Liver (tissue), 9 donors: ENCODE data around the gene NOP9. TPM values are rescaled to one million over a fixed set of nuclear protein-coding genes. Genes with fewer than 3 reads are reported as not detected.

Experiments used
- DNase-seq: peaks from one replicate; pipeline ENCODE4 v3.0.0-alpha.2; 2017; ENCODE audit warnings: low spot score
- H3K27ac ChIP-seq, 2 donors: one replicate each; pipeline ENCODE4 v1.7.0; 2013; ENCODE audit warnings: inconsistent platforms in 2 of 2, low read length in 2 of 2, control low read depth in 1 of 2, low read depth in 1 of 2, mild to moderate bottlenecking in 1 of 2
- H3K27me3 ChIP-seq, 4 donors: one replicate each; pipeline versions ENCODE4 v1.6.1 to v1.7.0; 2013; ENCODE audit warnings: low read length in 3 of 4, inconsistent platforms in 1 of 4, mild to moderate bottlenecking in 1 of 4, moderate library complexity in 1 of 4; ENCODE audit not compliant: control insufficient read depth in 4 of 4, insufficient read depth in 4 of 4
- H3K36me3 ChIP-seq, 4 donors: one replicate each; pipeline versions ENCODE4 v1.6.1 to v1.7.0; 2013; ENCODE audit warnings: low read length in 3 of 4, mild to moderate bottlenecking in 3 of 4, low read depth in 1 of 4, moderate library complexity in 1 of 4; ENCODE audit not compliant: control insufficient read depth in 4 of 4, insufficient read depth in 3 of 4
- H3K4me1 ChIP-seq, 4 donors: one replicate each; pipeline versions ENCODE4 v1.6.1 to v1.7.0; 2013; ENCODE audit warnings: low read length in 3 of 4, mild to moderate bottlenecking in 3 of 4, moderate library complexity in 1 of 4; ENCODE audit not compliant: control insufficient read depth in 4 of 4, insufficient read depth in 4 of 4
- H3K4me3 ChIP-seq, 3 donors: one replicate each; pipeline versions ENCODE4 v1.6.1 to v1.7.0; 2013; ENCODE audit warnings: low read length in 3 of 3, control low read depth in 1 of 3, low read depth in 1 of 3, mild to moderate bottlenecking in 1 of 3
- H3K9ac ChIP-seq, 2 donors: one replicate each; pipeline ENCODE4 v1.7.0; 2013; ENCODE audit warnings: low read length in 2 of 2, mild to moderate bottlenecking in 2 of 2, moderate library complexity in 2 of 2, control low read depth in 1 of 2, low read depth in 1 of 2
- H3K9me3 ChIP-seq, 4 donors: one replicate each; pipeline versions ENCODE4 v1.6.1 to v1.7.0; 2013; ENCODE audit warnings: low read length in 3 of 4; ENCODE audit not compliant: control insufficient read depth in 4 of 4
- EGR1 ChIP-seq, 2 donors: IDR thresholded peaks; 2 replicates each; pipeline ENCODE4 v1.6.1; 2016 to 2018; ENCODE audit warnings: antibody characterized with exemption in 2 of 2, low read depth in 2 of 2
- FOXA1 ChIP-seq: IDR thresholded peaks from 2 replicates; pipeline ENCODE4 v1.6.1; 2016; ENCODE audit warnings: antibody characterized with exemption
- FOXA2 ChIP-seq: IDR thresholded peaks from 2 replicates; pipeline ENCODE4 v1.6.1; 2016; ENCODE audit warnings: antibody characterized with exemption
- GABPA ChIP-seq, 2 donors: IDR thresholded peaks in 1 of 2; conservative IDR thresholded peaks in 1 of 2; 2 replicates each; pipeline ENCODE4 v1.6.1; 2016; ENCODE audit warnings: antibody characterized with exemption in 2 of 2, mild to moderate bottlenecking in 1 of 2, moderate library complexity in 1 of 2
- HNF4A ChIP-seq, 2 donors: conservative IDR thresholded peaks; 2 replicates each; pipeline ENCODE4 v1.6.1; 2016; ENCODE audit warnings: antibody characterized with exemption in 2 of 2, mild to moderate bottlenecking in 2 of 2
- HNF4G ChIP-seq: IDR thresholded peaks from 2 replicates; pipeline ENCODE4 v1.6.1; 2016; ENCODE audit warnings: antibody characterized with exemption
- JUND ChIP-seq, 2 donors: IDR thresholded peaks; 2 replicates each; pipeline ENCODE4 v1.6.1; 2016; ENCODE audit warnings: antibody characterized with exemption in 2 of 2
- NR2F2 ChIP-seq: IDR thresholded peaks from 2 replicates; pipeline ENCODE4 v1.6.1; 2016; ENCODE audit warnings: antibody characterized with exemption
- RAD21 ChIP-seq, 2 donors: IDR thresholded peaks; 2 replicates each; pipeline ENCODE4 v1.6.1; 2016; ENCODE audit warnings: antibody characterized with exemption in 2 of 2, mild to moderate bottlenecking in 2 of 2
- RXRA ChIP-seq, 2 donors: IDR thresholded peaks; 2 replicates each; pipeline ENCODE4 v1.6.1; 2017 to 2018; ENCODE audit warnings: antibody characterized with exemption in 2 of 2, mild to moderate bottlenecking in 1 of 2
- SP1 ChIP-seq: IDR thresholded peaks from 2 replicates; pipeline ENCODE4 v1.6.1; 2018; ENCODE audit warnings: antibody characterized with exemption, mild to moderate bottlenecking
- TAF1 ChIP-seq: conservative IDR thresholded peaks from 2 replicates; pipeline ENCODE4 v1.6.1; 2016; ENCODE audit warnings: antibody characterized with exemption, mild to moderate bottlenecking
- YY1 ChIP-seq: IDR thresholded peaks from 2 replicates; pipeline ENCODE4 v1.6.1; 2016; ENCODE audit warnings: antibody characterized with exemption, mild to moderate bottlenecking
- WGBS: extraction: QIAGEN DNeasy Blood & Tissue Kit; methylation state at CpG from one replicate; pipeline ENCODE4 v1.1.7; 2013; 5-methylcytosine and 5-hydroxymethylcytosine counted together
- polyA plus RNA-seq, 2 donors: library from polyadenylated mRNA; stranded (reverse) in 1 of 2; unstranded in 1 of 2; fragments of 200-250 nt in 1 of 2; fragments of >200 nt in 1 of 2; fragmentation: Nextera tagmentation in 1 of 2; extraction: Ambion mirVana in 1 of 2; gene quantifications; one replicate each; pipeline versions ENCODE4 v1.2.1 to v1.2.3, GENCODE V29; 2013 to 2015
- total RNA-seq, 2 donors: library from RNA; depleted of rRNA; stranded (reverse); fragments of >200 nt; gene quantifications; one replicate each; pipeline ENCODE4 v1.2.3, GENCODE V29; 2014
- TF ChIP-seq, protein P1 (sequence below): IDR thresholded peaks from 2 replicates; pipeline ENCODE4 v1.6.1; 2016; ENCODE audit warnings: antibody characterized with exemption
- TF ChIP-seq, protein P2 (sequence below): IDR thresholded peaks from 2 replicates; pipeline ENCODE4 v1.6.1; 2016; ENCODE audit warnings: antibody characterized with exemption
- TF ChIP-seq, protein P3 (sequence below): IDR thresholded peaks from 2 replicates; pipeline ENCODE4 v1.6.1; 2016; ENCODE audit warnings: antibody characterized with exemption
- TF ChIP-seq, protein P4 (sequence below): IDR thresholded peaks from 2 replicates; pipeline ENCODE4 v1.6.1; 2016; ENCODE audit warnings: antibody characterized with exemption, mild to moderate bottlenecking
- TF ChIP-seq, protein P5 (sequence below): fragments of 150-350 bp; IDR thresholded peaks from 2 replicates; pipeline ENCODE4 v1.5.1; 2017; ENCODE audit warnings: improper control_type of control experiment, low read depth, low read length; ENCODE audit not compliant: missing input control
- donor health status: healthy.
- donor health status: healthy.
- donor health status: healthy.
- donor health status: healthy.
- donor health status: healthy.

The NOP9 gene
- total and polyA plus RNA-seq, 4 donors: 3.8 to 18.2 (median 9.7) TPM

DNA sequence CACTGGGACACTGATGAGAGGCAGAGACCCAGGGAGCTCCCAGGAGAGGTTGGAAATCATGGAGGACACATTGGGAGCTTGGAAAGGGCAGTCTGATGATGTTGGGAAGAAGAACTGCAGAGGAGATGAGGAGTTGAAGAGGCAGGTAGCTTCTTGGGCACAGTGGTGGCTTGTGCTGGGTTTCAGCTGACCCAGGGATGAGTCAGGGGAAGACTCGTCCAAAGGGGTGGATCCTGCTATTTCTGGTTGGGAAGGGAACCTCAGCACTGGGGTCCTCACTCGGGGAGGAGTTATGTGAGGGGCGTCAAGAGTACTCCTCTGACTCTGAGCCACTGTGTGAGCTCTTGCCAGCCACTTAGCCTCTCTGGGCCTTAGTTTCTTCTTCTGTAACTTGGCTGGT lies 23.7 kb downstream of the NOP9 start:
- H3K9me3 ChIP-seq: no peaks in the 10 kb centered on the region
- H3K27me3 ChIP-seq: no peaks in the 10 kb centered on the region
- TF ChIP-seq, protein P1, sequence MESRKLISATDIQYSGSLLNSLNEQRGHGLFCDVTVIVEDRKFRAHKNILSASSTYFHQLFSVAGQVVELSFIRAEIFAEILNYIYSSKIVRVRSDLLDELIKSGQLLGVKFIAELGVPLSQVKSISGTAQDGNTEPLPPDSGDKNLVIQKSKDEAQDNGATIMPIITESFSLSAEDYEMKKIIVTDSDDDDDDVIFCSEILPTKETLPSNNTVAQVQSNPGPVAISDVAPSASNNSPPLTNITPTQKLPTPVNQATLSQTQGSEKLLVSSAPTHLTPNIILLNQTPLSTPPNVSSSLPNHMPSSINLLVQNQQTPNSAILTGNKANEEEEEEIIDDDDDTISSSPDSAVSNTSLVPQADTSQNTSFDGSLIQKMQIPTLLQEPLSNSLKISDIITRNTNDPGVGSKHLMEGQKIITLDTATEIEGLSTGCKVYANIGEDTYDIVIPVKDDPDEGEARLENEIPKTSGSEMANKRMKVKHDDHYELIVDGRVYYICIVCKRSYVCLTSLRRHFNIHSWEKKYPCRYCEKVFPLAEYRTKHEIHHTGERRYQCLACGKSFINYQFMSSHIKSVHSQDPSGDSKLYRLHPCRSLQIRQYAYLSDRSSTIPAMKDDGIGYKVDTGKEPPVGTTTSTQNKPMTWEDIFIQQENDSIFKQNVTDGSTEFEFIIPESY: no peak
- TF ChIP-seq TAF1: no peak
- TF ChIP-seq, protein P2, sequence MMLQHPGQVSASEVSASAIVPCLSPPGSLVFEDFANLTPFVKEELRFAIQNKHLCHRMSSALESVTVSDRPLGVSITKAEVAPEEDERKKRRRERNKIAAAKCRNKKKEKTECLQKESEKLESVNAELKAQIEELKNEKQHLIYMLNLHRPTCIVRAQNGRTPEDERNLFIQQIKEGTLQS: no peak
- no peak for TF ChIP-seq YY1
- TF ChIP-seq HNF4G: no peak
- TF ChIP-seq NR2F2: no peak
- DNase-seq: no peak
- H3K4me1 ChIP-seq: peaks cover 0 to 6% (median 1%) of the 10 kb centered on the region in 4 donors
- WGBS: 77% methylated on average over 3 of the region's 3 CpGs
- H3K9ac ChIP-seq: no peak overlapping the region
- H3K27ac ChIP-seq: no peak overlapping the region
- H3K36me3 ChIP-seq: no peaks in the 10 kb centered on the region
- H3K4me3 ChIP-seq: no peak overlapping the region

DNA sequence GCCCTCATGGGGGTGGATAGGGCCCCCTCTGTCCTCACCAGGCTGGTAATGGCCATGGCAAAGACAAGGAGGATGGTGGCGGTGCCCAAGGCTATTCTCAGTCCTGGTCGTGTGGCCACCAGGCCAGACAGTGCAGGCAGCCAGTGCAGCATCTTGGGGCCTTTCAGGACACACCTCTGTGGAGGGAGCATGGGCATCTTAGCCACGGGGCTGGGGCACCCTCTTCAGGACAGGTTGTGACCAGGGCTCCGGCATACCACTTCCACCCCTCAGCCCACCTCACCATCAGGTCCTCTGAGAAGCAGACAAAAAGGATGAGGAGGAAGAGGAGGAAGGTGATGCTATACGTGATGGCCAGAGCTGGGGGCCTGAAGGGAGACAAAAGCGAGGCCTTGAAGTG lies 24.4 kb downstream of the NOP9 start:
- DNase-seq: no peak
- H3K36me3 ChIP-seq: no peaks in the 10 kb centered on the region
- no peaks in the 10 kb centered on the region for H3K9me3 ChIP-seq
- no peak overlapping the region for H3K27ac ChIP-seq
- H3K27me3 ChIP-seq: no peaks in the 10 kb centered on the region
- peaks cover 0 to 6% (median 1%) of the 10 kb centered on the region in 4 donors for H3K4me1 ChIP-seq
- TF ChIP-seq NR2F2 (no peak), FOXA2 (no peak), SP1 (no peak), FOXA1 (no peak), YY1 (no peak), JUND (IDR thresholded peaks at IDR 0.05) (no peak), GABPA (IDR thresholded peaks at IDR 0.05 in 1 of 2, conservative IDR thresholded peaks at IDR 0.05 in 1 of 2) (no peak), TAF1 (no peak), HNF4A (conservative IDR thresholded peaks at IDR 0.05) (no peak), RXRA (IDR thresholded peaks at IDR 0.05) (no peak), HNF4G (no peak), RAD21 (IDR thresholded peaks at IDR 0.05) (no peak), EGR1 (IDR thresholded peaks at IDR 0.05; ENCODE audit: low read depth in 2 of 2) (no peak)
- TF ChIP-seq, protein P1: no peak
- TF ChIP-seq, protein P3, sequence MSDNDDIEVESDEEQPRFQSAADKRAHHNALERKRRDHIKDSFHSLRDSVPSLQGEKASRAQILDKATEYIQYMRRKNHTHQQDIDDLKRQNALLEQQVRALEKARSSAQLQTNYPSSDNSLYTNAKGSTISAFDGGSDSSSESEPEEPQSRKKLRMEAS: no peak
- TF ChIP-seq, protein P4, sequence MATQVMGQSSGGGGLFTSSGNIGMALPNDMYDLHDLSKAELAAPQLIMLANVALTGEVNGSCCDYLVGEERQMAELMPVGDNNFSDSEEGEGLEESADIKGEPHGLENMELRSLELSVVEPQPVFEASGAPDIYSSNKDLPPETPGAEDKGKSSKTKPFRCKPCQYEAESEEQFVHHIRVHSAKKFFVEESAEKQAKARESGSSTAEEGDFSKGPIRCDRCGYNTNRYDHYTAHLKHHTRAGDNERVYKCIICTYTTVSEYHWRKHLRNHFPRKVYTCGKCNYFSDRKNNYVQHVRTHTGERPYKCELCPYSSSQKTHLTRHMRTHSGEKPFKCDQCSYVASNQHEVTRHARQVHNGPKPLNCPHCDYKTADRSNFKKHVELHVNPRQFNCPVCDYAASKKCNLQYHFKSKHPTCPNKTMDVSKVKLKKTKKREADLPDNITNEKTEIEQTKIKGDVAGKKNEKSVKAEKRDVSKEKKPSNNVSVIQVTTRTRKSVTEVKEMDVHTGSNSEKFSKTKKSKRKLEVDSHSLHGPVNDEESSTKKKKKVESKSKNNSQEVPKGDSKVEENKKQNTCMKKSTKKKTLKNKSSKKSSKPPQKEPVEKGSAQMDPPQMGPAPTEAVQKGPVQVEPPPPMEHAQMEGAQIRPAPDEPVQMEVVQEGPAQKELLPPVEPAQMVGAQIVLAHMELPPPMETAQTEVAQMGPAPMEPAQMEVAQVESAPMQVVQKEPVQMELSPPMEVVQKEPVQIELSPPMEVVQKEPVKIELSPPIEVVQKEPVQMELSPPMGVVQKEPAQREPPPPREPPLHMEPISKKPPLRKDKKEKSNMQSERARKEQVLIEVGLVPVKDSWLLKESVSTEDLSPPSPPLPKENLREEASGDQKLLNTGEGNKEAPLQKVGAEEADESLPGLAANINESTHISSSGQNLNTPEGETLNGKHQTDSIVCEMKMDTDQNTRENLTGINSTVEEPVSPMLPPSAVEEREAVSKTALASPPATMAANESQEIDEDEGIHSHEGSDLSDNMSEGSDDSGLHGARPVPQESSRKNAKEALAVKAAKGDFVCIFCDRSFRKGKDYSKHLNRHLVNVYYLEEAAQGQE: no peak
- TF ChIP-seq, protein P2: no peak
- TF ChIP-seq, protein P5, sequence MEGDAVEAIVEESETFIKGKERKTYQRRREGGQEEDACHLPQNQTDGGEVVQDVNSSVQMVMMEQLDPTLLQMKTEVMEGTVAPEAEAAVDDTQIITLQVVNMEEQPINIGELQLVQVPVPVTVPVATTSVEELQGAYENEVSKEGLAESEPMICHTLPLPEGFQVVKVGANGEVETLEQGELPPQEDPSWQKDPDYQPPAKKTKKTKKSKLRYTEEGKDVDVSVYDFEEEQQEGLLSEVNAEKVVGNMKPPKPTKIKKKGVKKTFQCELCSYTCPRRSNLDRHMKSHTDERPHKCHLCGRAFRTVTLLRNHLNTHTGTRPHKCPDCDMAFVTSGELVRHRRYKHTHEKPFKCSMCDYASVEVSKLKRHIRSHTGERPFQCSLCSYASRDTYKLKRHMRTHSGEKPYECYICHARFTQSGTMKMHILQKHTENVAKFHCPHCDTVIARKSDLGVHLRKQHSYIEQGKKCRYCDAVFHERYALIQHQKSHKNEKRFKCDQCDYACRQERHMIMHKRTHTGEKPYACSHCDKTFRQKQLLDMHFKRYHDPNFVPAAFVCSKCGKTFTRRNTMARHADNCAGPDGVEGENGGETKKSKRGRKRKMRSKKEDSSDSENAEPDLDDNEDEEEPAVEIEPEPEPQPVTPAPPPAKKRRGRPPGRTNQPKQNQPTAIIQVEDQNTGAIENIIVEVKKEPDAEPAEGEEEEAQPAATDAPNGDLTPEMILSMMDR: no peak
- H3K9ac ChIP-seq: no peak overlapping the region
- whole genome bisulfite sequencing: 84% methylated on average over 6 of the region's 6 CpGs
- H3K4me3 ChIP-seq: no peak overlapping the region
